Cortex of kidney (tissue), 1 donor: ENCODE data around the gene DCDC1.

ENCODE experiments used
- DNase-seq: peaks from one replicate; lab custom pipeline; 2025; lab: John Stamatoyannopoulos, UW

The DCDC1 gene

DNA sequence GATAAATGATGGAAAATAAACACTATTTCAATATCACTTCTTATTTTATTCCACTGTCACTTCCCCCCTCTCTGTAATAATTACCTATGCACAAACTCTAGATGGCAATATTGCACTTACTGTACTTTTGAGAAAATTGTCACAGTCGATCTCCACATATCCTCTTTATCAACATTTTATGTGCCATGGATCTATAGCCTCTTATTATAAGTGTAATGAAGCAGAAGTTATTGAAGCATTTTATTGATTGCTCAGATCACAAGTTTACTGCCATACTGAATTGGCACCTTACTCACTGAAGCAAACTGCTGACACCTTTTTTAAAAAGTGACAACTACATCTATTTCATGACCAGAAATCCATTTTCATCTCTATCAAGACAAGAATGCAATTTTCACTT lies 133.4 kb downstream of the DCDC1 start:
- DNase-seq: no peak

DNA sequence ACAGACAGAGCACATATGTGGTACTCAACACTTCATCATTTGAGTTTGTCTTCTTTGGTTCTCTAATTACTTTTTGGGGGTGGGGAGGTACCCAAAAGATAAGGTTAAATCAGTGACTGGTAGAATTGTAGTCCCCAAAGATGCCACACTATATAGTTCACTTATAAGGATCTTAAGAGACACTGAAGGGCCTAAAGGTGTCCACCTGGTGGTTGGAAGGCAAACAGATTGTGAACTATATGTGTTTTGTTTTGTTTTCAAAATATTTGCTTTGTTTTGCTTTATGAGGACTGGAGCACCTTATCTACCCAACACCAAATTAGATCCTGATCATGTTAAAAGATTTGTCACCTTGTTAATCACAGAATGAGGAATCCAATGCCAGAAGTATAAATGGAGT lies 136.1 kb downstream of the DCDC1 start:
- DNase-seq: no peak

- no peak for DNase-seq
Measured at GRCh38 chr11:31231601-31232000, 137.9 kb downstream of the DCDC1 start.

GRCh38 chr11:31218847-31219246 lies 150.7 kb downstream of the DCDC1 start:
- no peak for DNase-seq

GRCh38 chr11:31214372-31214771 lies 155.2 kb downstream of the DCDC1 start:
- DNase-seq: no peak

DNA sequence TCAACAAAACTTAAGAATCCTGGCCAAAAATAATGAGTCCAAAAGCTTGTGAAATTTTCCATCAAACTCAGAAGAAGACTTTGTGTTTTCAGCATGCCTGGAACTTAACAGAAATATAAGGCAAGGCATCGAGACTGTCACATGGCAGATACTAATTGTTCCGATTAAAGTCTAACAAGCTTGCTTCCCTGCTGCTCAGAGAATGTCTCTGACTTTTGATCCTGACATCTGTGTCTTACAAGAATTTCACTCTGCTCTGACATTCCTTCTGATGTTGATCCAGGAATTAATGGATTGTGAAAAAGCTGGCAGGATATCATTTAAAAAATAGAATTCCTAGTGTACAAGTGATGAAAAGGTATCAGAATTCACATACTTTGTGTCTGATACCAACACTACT lies 170.2 kb downstream of the DCDC1 start:
- DNase-seq: no peak

GRCh38 chr11:31173926-31174680 lies 195.4 kb downstream of the DCDC1 start:
- DNase-seq: no peak

GRCh38 chr11:31160504-31161422 lies 208.8 kb downstream of the DCDC1 start:
- DNase-seq: no peak

DNA sequence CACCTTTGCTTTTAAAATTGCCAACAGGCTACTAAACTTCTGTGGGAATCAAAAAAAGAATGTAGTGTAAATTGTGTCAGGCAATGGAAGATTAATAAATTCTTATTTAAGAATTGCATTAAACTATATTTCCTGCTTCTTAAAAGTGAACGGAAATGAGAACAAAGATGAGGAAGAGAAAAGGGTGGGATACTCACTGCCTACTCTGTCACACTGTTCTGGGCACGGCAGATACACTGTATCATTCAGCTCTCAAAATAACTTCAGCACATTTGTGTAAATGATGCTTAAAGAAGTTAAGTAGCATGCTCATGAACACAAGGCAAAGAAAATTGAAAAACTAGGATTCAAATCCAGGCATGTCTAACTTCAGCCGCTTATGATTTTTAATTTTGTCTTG lies 218.7 kb downstream of the DCDC1 start:
- no peak for DNase-seq

DNA sequence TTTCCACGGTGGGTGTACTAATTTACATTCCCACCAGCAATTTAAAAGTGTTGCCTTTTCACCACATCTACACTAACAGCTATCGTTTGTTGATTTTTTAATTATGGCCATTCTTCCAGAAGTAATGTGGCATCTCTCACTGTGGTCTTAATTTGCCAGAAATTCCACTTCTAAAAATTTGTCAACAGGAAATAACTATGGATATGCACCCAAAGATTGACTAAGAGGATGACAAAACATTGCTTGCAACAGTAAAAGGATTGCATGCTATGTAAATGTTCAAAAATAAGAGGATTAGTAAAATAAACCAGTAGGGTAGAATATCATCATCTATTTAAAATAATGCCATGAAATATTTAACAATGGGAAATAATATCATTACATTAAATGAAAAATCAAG lies 219.5 kb downstream of the DCDC1 start:
- no peak for DNase-seq

GRCh38 chr11:31141789-31142188 lies 227.8 kb downstream of the DCDC1 start:
- DNase-seq: no peak

GRCh38 chr11:31139479-31139878 lies 230.1 kb downstream of the DCDC1 start:
- DNase-seq: no peak

DNA sequence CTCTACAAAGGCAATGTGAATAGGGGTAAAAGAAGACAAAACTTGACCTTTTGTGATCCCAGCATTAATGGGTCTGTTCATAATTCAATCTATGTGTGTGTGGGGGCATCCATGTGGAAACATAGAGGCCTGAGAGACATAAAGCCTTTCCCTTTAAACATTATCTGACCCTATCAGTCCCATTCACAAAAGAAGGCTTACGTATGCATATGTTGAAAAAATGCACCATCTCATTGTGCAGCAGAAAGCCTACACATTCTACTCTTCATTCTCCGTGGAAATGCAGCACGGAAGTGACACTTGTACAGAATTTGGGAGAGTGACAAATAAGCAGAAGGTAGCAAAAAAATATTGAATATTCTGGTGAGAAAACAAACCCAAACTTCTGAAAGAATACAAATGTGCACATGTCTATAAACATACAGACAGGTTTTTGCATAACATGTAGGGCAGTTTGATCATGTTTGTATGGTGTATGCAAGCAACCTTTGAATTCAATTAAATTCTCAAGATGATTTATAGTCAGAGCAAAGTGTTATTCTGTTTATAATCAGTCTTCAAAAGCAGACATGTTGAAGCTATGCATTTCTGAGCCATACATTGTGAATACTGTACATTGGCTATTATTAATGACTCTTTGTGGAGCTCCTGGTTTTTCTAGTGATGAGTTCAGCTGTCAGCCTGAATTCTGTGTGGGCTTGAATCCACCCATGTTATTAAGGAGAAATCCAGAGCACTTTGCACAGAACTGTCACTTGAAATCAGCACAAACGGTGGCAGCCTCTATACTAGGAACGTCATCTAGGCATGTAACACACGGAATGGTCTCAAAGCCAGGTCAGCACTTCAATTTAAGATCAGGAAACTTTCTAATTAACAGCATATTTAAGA lies 236.8 kb downstream of the DCDC1 start:
- no peak for DNase-seq

- DNase-seq: no peak
Measured at GRCh38 chr11:31131760-31132159, 237.8 kb downstream of the DCDC1 start.

GRCh38 chr11:31127290-31127689 lies 242.2 kb downstream of the DCDC1 start:
- no peak for DNase-seq

GRCh38 chr11:31120428-31120827 lies 249.1 kb downstream of the DCDC1 start:
- DNase-seq: no peak

GRCh38 chr11:31118566-31118965 lies 251.0 kb downstream of the DCDC1 start:
- DNase-seq: no peak

- no peak for DNase-seq
Measured at GRCh38 chr11:31117038-31117437, 252.5 kb downstream of the DCDC1 start.

DNA sequence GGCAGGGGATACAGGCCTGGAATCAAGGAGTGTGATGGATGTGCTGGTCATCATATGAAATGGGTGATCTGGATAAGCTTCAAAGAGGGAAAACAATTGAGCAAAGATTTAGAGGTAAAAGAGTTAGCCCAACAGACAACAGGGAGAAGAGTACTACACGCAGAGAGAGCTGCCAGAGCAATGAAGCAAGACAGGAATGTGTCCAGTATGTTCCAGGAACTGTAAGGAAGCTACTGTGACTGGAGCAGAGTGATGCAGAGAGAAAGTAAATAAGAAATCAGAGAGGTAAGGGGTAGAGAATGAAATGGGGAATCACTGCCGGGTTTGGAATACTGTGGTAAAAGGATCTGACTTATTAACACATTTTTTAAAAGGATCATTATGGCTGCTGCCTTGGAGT lies 255.1 kb downstream of the DCDC1 start:
- no peak for DNase-seq

DNA sequence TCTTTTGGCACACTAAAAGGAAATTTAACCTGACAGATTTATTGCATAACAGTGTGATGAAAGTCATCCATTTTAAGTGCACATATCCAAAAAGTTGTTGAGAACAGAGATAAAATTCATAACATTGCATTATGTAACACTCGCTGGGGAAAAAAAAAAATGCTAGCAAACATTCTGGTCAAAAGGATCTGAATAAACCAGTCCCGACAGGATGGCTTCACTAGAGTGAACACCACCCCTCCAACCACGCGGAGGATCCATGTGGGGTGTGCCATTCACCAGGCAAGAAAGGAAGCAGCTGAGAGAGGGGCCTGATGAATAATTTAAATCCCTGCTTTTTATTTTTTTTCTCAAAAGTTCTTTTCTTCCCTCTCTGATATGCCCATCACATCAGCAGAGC lies 258.7 kb downstream of the DCDC1 start:
- DNase-seq: no peak

DNA sequence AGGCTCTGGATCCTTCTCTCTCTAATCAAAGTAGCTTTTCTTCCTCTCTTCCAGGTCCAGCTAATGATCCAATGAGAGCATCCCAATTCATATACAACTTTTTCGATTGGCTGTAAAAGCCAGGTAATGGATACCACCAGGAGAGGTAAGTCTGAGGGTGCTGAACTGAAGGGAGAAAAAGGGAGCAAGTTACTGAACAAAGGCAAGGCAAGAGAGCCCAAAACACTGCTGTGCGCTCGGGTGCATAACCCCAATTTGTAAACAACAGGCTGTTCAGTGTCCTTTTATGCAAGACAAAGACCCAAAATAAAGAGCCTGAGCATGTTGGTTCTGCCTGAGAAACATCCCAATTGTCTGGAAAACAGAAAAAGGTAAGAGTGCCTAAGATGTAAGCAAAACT lies 260.1 kb downstream of the DCDC1 start:
- no peak for DNase-seq

GRCh38 chr11:31107649-31108048 lies 261.9 kb downstream of the DCDC1 start:
- DNase-seq: no peak
